Lung microvascular endothelial cell (primary cell): ENCODE measurements around the gene ZNF775. TPM values are rescaled to one million over a fixed set of nuclear protein-coding genes. Genes with fewer than 3 reads are reported as not detected.

Experiments
- DNase-seq, 2 donors: peaks; one replicate each; pipeline versions ENCODE4 v3.0.0 to v3.0.0-alpha.2; 2010; ENCODE audit warnings: low read depth in 2 of 2
- total RNA-seq: library from RNA; depleted of rRNA; stranded (reverse); fragments of >200 nt; gene quantifications from 2 replicates; pipeline ENCODE4 v1.2.1, GENCODE V29; 2014

The ZNF775 gene
- total RNA-seq = 4.6 and 5.4 TPM in 2 replicates

GRCh38 chr7:150378853-150379440 lies at the start of gene ZNF775:
Gene ZNF775 (plus strand): TSS chr7:150379330. CDS start chr7:150388471, 9,141 bp downstream.
- DNase-seq = peak; percentile 94

- DNase-seq = no peak
Measured at GRCh38 chr7:150329331-150330120, 49.6 kb upstream of the ZNF775 start.

DNA sequence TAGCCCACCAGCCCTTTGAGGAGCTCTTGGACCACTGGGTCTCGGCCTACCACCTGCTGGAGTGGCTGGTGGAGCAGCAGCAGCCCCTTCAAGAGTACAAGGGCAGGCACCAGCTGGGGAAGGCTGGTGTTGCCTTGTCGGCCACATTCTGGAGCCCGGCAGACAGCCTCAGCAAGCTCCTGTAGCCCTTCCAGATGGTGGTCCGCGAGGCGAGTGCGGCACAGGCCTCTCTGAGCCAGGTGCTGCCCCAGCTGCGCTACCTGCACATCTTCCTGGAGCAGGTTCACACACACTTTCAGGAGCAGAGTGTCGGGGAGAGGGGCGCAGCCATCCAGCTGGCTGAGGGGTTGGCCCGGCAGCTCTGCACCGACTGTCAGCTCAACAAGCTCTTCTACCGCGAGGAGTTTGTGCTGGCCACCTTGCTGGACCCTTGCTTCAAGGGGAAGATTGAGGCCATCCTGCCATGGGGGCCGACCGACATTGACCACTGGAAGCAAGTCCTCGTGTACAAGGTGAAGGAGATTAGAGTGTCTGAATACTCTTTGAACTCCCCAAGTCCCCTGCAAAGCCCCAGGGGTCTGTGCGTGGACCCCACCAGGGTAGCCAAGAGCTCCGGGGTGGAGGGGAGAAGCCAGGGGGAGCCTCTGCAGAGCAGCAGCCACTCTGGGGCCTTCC lies 48.8 kb upstream of the ZNF775 start:
- DNase-seq = no peak

DNA sequence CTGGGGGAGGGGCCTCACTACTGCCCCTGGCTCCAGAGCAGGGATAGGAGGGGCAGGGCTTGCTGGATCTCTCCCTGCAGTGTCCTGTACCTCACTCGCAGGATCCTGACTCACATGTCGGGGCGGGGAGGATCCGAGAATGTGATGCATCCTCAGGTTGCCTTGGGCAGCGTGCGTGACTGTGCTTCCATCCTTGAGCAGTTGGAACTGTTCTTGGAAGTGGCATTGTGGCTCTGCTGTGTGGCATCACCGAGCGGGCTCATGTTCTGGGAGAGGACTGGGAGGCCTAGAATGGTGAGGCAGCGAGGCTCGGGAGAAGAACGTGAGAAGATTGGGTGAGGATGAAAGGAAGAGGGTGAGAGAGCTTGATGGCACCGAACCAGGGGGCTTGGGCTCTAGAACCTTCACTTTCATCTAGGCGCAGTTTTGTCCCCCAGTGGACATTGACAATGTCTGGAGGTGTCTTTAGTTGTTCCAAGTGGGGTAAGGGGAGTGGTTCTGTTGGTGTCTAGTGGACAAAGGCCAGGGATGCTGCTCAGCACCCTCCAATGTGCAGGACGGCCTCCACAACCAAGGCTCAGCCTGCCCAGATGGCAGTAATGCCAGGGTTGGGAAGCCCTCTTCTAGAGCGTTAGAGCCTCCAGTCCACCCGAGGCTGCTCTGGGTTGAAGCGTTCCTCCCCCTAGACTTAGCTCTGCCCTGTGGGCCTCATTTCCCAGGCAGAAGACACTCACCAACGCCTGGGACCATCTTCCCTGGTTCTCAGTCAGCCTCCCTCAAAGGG lies 46.1 kb upstream of the ZNF775 start:
- no peak for DNase-seq

DNA sequence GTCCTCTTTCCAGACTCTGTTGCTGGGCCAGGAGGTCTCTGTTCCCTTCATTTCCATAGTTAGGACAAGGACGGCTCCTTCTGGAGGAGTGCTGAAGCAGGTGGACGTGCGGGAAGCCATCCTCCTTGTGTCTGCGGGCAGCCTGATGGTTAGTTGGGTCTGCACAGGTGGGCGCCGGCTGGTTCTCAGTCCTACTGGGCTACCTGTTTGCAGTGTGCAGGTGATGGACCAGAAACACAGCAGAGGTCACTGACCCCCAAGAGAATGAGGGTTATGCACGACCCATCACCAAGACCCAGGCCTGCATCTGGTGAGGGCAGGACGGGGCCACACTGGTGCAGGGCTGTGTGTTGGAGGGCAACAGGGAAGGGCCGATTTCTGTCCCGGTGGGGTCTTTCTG lies 45.5 kb upstream of the ZNF775 start:
- no peak for DNase-seq

DNA sequence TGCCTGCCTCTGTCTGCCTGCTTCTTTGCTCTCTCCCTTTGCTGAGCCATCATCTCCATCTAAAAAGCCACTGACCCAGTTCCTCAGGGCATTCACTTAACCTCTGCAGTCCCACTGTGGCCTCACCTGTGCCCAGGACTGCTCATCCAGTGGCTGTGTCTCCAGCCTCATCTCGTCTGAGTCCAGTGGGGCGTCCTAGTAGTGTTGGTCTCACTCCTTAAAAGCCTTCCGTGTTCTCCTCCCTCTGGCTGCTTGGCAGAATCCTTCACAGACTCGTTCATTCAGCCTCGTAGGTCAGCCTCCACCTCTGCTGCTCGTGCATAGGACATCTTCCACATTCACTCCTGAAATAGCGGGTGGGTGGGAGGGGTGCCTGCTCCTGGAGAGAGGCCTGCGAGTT lies 45.0 kb upstream of the ZNF775 start:
- DNase-seq = no peak

GRCh38 chr7:150335108-150335773 lies 43.9 kb upstream of the ZNF775 start:
- no peak for DNase-seq

DNA sequence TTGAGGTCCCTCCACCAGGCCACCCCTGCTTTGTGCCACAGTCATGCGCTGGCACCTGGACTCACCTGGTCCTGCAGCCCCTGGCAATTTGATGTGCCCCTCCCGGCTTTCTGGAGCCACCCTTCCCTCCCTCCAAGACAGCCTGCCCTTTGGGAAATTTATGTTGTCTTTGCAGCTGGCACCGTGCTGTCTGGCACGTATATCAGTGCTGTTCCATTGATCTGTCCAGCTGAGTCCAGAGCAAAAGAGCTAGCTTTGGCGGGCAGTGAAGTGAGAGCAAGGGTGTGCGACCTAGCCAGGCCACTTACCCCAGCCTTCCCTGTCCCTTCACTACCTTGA lies 43.4 kb upstream of the ZNF775 start:
- DNase-seq = no peak

DNA sequence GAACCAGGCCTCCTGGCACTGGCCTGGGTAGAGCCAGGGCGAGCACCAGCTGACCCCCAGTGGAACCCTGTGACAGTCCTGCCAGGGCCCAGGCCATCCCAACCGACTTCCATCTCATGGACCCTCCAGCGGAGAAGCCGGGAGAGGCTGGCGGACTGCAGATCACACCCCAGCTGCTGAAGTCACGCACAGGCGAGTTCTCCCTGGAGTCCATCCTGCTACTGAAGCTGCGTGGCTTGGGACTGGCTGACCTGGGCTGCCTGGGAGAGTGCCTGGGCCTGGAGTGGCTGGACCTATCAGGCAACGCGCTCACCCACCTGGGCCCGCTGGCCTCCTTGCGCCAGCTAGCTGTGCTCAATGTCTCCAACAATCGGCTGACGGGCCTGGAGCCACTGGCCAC lies 42.4 kb upstream of the ZNF775 start:
- no peak for DNase-seq

GRCh38 chr7:150337179-150337578 lies 42.0 kb upstream of the ZNF775 start:
- no peak for DNase-seq

DNA sequence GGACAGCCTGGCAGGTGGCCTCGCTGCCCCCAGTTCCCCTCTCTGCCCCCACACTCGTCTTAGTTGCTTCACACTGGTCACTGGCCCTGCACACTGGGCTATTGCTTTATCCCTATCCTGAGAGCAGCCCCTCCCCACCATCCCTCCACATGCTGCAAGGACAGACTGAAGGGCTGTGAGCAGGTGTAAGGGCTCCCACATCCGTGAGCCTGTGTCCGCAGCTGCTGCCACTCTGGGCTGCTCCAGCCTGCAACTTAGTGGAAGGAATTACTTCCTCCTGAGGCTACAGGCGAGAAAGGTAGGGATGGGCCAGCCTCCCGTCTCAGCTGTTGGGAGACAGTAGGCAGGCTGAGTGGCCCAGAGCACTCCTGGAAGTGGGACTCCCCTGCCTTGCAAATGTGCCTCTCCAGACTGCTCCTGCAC lies 41.5 kb upstream of the ZNF775 start:
- DNase-seq = no peak

DNA sequence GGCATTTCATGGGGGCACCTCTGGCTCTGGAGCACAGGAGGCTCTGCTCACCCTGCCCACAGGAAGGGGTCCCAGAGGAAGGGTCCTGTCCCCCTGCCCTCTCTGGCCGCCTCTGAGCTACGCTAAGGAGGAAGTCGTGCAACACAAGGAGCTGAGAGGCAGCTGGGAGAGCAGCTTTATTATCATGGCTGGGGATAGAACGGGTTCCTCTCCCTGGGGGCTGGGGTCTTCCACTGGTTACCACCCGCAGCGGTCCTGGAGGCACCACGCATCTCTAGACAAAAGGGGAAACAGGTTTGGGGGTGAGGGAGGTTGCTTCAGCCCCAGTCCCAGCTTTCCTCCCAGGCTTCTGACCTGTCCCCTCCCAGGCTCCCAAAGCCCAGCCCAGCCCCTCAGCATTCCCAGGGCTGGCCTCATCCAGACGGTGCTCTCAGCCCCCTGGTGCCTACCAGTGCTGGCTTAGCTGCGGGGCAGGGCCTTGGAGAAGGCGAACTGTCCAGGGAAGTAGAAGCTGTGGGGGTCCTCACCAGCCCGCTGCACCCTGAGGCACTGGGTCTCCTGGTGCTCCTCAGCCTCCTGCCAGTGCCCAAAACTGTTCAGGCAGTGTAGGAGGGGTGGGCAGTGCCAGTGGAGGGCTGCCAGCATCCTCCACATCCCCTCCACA lies 40.8 kb upstream of the ZNF775 start:
- no peak for DNase-seq

GRCh38 chr7:150339409-150339809 lies 39.7 kb upstream of the ZNF775 start:
- no peak for DNase-seq

DNA sequence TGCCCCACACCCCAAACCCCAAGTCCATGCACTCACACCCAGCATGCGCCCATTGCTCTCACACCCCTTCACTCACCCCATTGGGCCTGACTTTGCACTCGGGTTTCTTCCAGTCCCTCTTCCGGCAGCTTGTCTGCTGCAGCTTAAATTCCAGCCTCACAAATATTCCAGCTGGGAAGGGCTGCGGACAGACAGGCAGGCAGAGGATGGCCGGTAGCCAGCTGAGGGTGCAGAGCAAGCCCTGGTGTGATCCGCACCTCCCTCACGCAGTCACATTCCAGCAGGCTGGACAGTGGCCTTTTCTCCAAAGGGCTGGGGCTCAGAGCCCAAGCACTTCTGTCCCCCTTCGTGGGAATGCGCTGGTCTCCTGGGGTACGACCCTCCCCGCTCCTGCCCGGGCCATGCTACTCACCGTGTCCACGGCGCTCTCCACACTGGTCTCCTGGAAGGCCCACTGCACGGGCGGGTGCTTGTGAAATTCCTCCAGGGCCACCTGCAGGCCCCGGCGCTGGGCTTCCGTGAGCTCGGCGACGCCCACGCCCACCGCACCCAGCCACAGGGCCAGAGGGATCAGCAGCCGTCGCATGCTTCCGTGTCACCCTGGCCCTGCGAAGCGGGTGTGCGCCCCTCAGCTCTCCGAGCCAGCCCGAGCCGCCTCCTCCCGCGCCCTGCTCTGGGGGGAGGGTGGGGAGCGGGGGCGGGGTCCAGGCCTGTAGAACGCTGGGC lies 38.9 kb upstream of the ZNF775 start:
- DNase-seq = no peak

DNA sequence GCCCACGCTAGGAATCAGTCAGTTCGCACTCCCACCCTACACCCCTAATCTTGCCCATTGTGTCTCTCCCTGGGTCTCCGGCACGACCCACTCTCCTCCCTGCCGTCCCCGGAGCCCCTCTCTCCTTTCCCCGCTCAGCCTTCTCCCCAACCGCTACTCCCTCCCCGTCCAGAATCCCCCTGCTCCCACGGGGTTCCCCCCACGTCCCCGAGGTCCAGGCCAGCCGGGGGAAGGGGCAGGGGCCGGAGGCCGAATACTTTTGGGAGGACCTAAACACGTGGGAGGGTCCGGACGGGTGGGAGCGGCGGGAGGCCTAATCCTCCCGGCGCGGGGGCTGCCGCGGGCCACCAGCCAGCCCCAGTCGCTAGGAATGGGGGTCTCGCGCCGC lies 38.3 kb upstream of the ZNF775 start:
- DNase-seq = no peak

- no peak for DNase-seq
Measured at GRCh38 chr7:150341263-150342120, 37.6 kb upstream of the ZNF775 start, which contains the start of gene RARRES2. Gene RARRES2 (minus strand): TSS chr7:150341629. CDS start chr7:150340609, 1,020 bp downstream.

DNA sequence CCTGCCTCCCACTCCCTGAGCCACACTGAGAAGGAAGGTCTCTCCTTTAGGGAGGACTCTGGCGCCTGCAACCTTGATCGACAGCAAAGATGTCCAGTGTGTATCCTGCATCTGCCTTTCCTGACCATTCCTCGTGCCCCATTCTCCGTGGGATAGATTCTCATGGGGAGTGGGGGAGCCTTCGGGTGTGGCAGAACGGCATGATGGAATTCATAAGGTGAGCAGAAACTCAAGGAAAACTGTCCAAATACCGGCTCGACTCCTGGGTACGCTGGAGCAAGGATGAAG lies 37.1 kb upstream of the ZNF775 start:
- DNase-seq = no peak

DNA sequence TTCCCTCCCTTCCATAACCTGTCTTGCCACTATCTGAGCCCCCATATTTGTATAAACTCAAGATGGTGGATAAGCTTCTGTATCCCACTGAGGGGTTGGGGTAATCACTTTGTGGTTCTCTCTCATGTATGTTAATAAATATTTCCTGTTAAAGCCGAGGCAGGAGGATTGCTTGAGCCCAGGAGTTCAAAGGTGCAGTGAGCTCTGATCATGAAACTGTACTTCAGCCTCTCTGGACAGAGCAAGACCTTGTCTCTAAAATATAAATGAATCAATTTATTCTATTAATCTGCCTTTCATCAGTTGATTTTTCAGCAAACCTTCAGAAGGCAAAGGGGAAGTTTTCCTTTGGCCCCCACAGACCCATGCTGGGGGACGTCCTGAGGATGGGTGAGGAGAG lies 35.9 kb upstream of the ZNF775 start:
- DNase-seq = no peak

- DNase-seq = no peak
Measured at GRCh38 chr7:150344299-150344698, 34.8 kb upstream of the ZNF775 start.
